Testis (tissue), 2 donors: ENCODE results near the gene FAM234A.
"Not testable (repeated sequence)": the region's sequence is repeated elsewhere in the genome, so short reads cannot be mapped to it uniquely, and the experiment has no call there.

Experiments
- POLR2A ChIP-seq: fragments of 450-650 bp; IDR thresholded peaks from one replicate; pipeline ENCODE4 v1.6.1; 2017; ENCODE audit warnings: antibody characterized with exemption, mild to moderate bottlenecking, moderate library complexity
- TF ChIP-seq, protein P1 (sequence below), 3 experiments: fragments of 450-650 bp in 2 of 3; fragments of 200-600 bp in 1 of 3; sonication (generic) in 1 of 3; IDR thresholded peaks; one replicate each; pipeline ENCODE4 v1.5.1; 2016 to 2019; ENCODE audit warnings: antibody characterized with exemption in 3 of 3, mild to moderate bottlenecking in 2 of 3, moderate library complexity in 1 of 3

DNA sequence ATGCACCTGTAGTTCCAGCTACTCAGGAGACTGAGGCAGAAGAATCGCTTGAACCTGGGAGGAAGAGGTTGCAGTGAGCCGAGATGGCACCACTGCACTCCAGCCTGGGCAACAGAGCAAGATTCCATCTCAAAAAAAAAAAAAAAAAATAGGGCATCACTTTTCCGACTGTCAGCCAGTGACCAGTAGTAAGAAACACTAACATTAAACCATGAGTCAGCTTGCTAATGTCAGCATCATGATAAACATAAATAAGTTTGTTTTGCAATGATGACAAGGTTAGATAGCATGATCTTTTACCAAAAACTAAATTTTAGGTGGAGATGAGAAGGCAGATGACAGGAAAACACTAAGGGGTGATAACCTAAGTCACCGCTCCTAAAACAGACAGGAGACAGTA lies 25.3 kb upstream of the FAM234A start:
- not testable (repeated sequence) for TF ChIP-seq POLR2A
- TF ChIP-seq, protein P1, sequence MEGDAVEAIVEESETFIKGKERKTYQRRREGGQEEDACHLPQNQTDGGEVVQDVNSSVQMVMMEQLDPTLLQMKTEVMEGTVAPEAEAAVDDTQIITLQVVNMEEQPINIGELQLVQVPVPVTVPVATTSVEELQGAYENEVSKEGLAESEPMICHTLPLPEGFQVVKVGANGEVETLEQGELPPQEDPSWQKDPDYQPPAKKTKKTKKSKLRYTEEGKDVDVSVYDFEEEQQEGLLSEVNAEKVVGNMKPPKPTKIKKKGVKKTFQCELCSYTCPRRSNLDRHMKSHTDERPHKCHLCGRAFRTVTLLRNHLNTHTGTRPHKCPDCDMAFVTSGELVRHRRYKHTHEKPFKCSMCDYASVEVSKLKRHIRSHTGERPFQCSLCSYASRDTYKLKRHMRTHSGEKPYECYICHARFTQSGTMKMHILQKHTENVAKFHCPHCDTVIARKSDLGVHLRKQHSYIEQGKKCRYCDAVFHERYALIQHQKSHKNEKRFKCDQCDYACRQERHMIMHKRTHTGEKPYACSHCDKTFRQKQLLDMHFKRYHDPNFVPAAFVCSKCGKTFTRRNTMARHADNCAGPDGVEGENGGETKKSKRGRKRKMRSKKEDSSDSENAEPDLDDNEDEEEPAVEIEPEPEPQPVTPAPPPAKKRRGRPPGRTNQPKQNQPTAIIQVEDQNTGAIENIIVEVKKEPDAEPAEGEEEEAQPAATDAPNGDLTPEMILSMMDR (IDR thresholded peaks at IDR 0.05) = not testable (repeated sequence)
